Measurements from ENCODE around the gene ADAMTS17.
A peak's percentile ranks its signal among the peaks of the same experiment; 100 is the strongest.
"Not testable (repeated sequence)": the region's sequence is repeated elsewhere in the genome, so short reads cannot be mapped to it uniquely, and the experiment has no call there.

ADAMTS17 gene

GRCh38 chr15:100341750-100342560 is at the start of gene ADAMTS17:
TSS of gene ADAMTS17 (minus strand) at chr15:100341975. CDS start at chr15:100341899, 76 bp downstream.
- DNase-seq: peak; percentile 91 to 97

- no peak for DNase-seq
Measured at GRCh38 chr15:100385300-100386050, 43.7 kb upstream of the ADAMTS17 start.

GRCh38 chr15:100384108-100384410 is 42.3 kb upstream of the ADAMTS17 start:
- no peak for DNase-seq

- DNase-seq: peak; percentile 0 to 33
Measured at GRCh38 chr15:100383302-100384107, 41.7 kb upstream of the ADAMTS17 start.

- DNase-seq: no peak
Measured at GRCh38 chr15:100373942-100374341, 32.2 kb upstream of the ADAMTS17 start.

GRCh38 chr15:100373120-100373896 is 31.5 kb upstream of the ADAMTS17 start:
- DNase-seq: no peak

- no peak for DNase-seq
Measured at GRCh38 chr15:100372739-100373119, 31.0 kb upstream of the ADAMTS17 start.

- DNase-seq: no peak
Measured at GRCh38 chr15:100355342-100355741, 13.6 kb upstream of the ADAMTS17 start.

- DNase-seq: no peak
Measured at GRCh38 chr15:100353449-100353848, 11.7 kb upstream of the ADAMTS17 start.

GRCh38 chr15:100350434-100351226 is 8.9 kb upstream of the ADAMTS17 start:
- DNase-seq: no peak

- DNase-seq: peak; percentile 65 to 88
Measured at GRCh38 chr15:100349696-100350433, 8.1 kb upstream of the ADAMTS17 start.

- no peak for DNase-seq
Measured at GRCh38 chr15:100349321-100349695, 7.5 kb upstream of the ADAMTS17 start.

GRCh38 chr15:100348578-100348977 is 6.8 kb upstream of the ADAMTS17 start:
- no peak for DNase-seq

- DNase-seq: no peak
Measured at GRCh38 chr15:100346866-100347512, 5.2 kb upstream of the ADAMTS17 start.

GRCh38 chr15:100345438-100345837 is 3.7 kb upstream of the ADAMTS17 start:
- DNase-seq: no peak

- DNase-seq: no peak
Measured at GRCh38 chr15:100343251-100343650, 1.5 kb upstream of the ADAMTS17 start.

GRCh38 chr15:100341239-100341749 is 481 bp downstream of the ADAMTS17 start:
- peak in 1 of 2 experiments; percentile 48 for DNase-seq

- DNase-seq: no peak
Measured at GRCh38 chr15:100340721-100341238, 995 bp downstream of the ADAMTS17 start.

GRCh38 chr15:100339999-100340398 is 1.8 kb downstream of the ADAMTS17 start:
- DNase-seq: no peak

GRCh38 chr15:100339451-100339850 is 2.3 kb downstream of the ADAMTS17 start:
- not testable (repeated sequence) for DNase-seq

All from NCI-H526 (cell line).